SIG-M5 (cell line): ENCODE data around the gene GAS7.

Experiments
- DNase-seq: peaks from one replicate; lab custom pipeline; 2025; lab: John Stamatoyannopoulos, UW

GAS7 gene

GRCh38 chr17:9917131-9917530 is 281.3 kb downstream of the GAS7 start:
- no peak for DNase-seq

- no peak for DNase-seq
Measured at GRCh38 chr17:9916108-9916507, 282.3 kb downstream of the GAS7 start.

- DNase-seq = no peak
Measured at GRCh38 chr17:9913476-9913875, 284.9 kb downstream of the GAS7 start.

GRCh38 chr17:9912121-9913099 is 286.0 kb downstream of the GAS7 start:
- no peak for DNase-seq

GRCh38 chr17:9911089-9911488 is 287.3 kb downstream of the GAS7 start:
- DNase-seq = no peak

- no peak for DNase-seq
Measured at GRCh38 chr17:9908649-9909042, 289.8 kb downstream of the GAS7 start.

- DNase-seq = no peak
Measured at GRCh38 chr17:9907883-9908648, 290.3 kb downstream of the GAS7 start.

- DNase-seq = no peak
Measured at GRCh38 chr17:9907131-9907530, 291.3 kb downstream of the GAS7 start.

- DNase-seq = no peak
Measured at GRCh38 chr17:9906616-9907015, 291.8 kb downstream of the GAS7 start.

- no peak for DNase-seq
Measured at GRCh38 chr17:9905902-9906301, 292.5 kb downstream of the GAS7 start.

- no peak for DNase-seq
Measured at GRCh38 chr17:9905078-9905415, 293.4 kb downstream of the GAS7 start, which contains the start of gene RCVRN. TSS of gene RCVRN (minus strand) at chr17:9905271. CDS start at chr17:9905180, 91 bp downstream.

GRCh38 chr17:9904277-9905077 is 293.9 kb downstream of the GAS7 start:
- no peak for DNase-seq

GRCh38 chr17:9902120-9902519 is 296.3 kb downstream of the GAS7 start:
- no peak for DNase-seq

- DNase-seq = no peak
Measured at GRCh38 chr17:9900784-9901183, 297.6 kb downstream of the GAS7 start.

GRCh38 chr17:9900044-9900594 is 298.3 kb downstream of the GAS7 start:
- no peak for DNase-seq

- DNase-seq = no peak
Measured at GRCh38 chr17:9899280-9900043, 298.9 kb downstream of the GAS7 start.

GRCh38 chr17:9898812-9899211 is 299.6 kb downstream of the GAS7 start:
- DNase-seq = no peak

- no peak for DNase-seq
Measured at GRCh38 chr17:9897372-9897968, 300.9 kb downstream of the GAS7 start.

GRCh38 chr17:9895923-9896322 is 302.5 kb downstream of the GAS7 start:
- no peak for DNase-seq

- DNase-seq = no peak
Measured at GRCh38 chr17:9894231-9894630, 304.2 kb downstream of the GAS7 start.
